GM23248 (cell line): ENCODE data around the gene EDC3.

ENCODE experiments used
- EZH2 ChIP-seq: fragments of 200-600 bp; sonication (generic); IDR thresholded peaks from 2 replicates; pipeline ENCODE4 v1.6.1; 2018; ENCODE audit warnings: antibody characterized with exemption, mild to moderate bottlenecking; ENCODE audit not compliant: insufficient read depth, poor library complexity, severe bottlenecking
- EZH2phosphoT487 ChIP-seq: fragments of 200-600 bp; sonication (generic); IDR thresholded peaks from 2 replicates; pipeline ENCODE4 v1.6.1; 2018; ENCODE audit warnings: antibody characterized with exemption, moderate library complexity, mild to moderate bottlenecking, low read depth; ENCODE audit not compliant: insufficient read depth

GRCh38 chr15:74608786-74609185 lies 87.0 kb downstream of the EDC3 start:
- TF ChIP-seq EZH2phosphoT487: no peak
- no peak for TF ChIP-seq EZH2
